OCI-LY3 (cell line): ENCODE measurements around the gene HSD11B2.
"Not testable (repeated sequence)": the region's sequence is repeated elsewhere in the genome, so short reads cannot be mapped to it uniquely, and the experiment has no call there.

Experiments used
- H2AFZ ChIP-seq: fragments of 200-600, 300-600 bp; shearing (Covaris generic); 2 replicates; pipeline ENCODE4 v1.6.0; 2014; ENCODE audit warnings: antibody characterized with exemption, low read depth, low read length
- H3K27ac ChIP-seq: fragments of 200-600, 300-600 bp; sonication (generic); 2 replicates; pipeline ENCODE4 v1.5.1; 2014; ENCODE audit warnings: mild to moderate bottlenecking, low read length, moderate library complexity, mixed read lengths
- H3K27me3 ChIP-seq: fragments of 200-600, 300-600 bp; sonication (generic); 2 replicates; pipeline ENCODE4 v1.6.1; 2014; ENCODE audit warnings: low read depth, low read length, mixed read lengths
- H3K36me3 ChIP-seq: fragments of 200-600, 300-600 bp; sonication (generic); replicated peaks from 2 replicates; pipeline ENCODE3; 2014; ENCODE audit warnings: low read depth, low read length, mixed read lengths
- H3K4me1 ChIP-seq: fragments of 300-600, 200-600 bp; sonication (generic); 2 replicates; pipeline ENCODE4 v1.6.1; 2014; ENCODE audit warnings: low read length, mixed read lengths
- H3K4me2 ChIP-seq: fragments of 200-600, 300-600 bp; sonication (generic); 2 replicates; pipeline ENCODE4 v1.6.1; 2014; ENCODE audit warnings: low read length, mixed read lengths
- H3K4me3 ChIP-seq: fragments of 300-600, 200-600 bp; sonication (generic); 2 replicates; pipeline ENCODE4 v1.5.1; 2014; ENCODE audit warnings: antibody characterized with exemption, mild to moderate bottlenecking, low read length, moderate library complexity
- H3K79me2 ChIP-seq: fragments of 300-600, 200-600 bp; shearing (Covaris generic); 2 replicates; pipeline ENCODE4 v1.6.1; 2014; ENCODE audit warnings: mild to moderate bottlenecking, low read length, mixed read lengths
- H3K9ac ChIP-seq: fragments of 300-600, 200-600 bp; shearing (Covaris generic); 2 replicates; pipeline ENCODE4 v1.6.0; 2014; ENCODE audit warnings: mild to moderate bottlenecking, low read length, moderate library complexity
- H3K9me3 ChIP-seq: fragments of 200-600, 300-600 bp; shearing (Covaris generic); 2 replicates; pipeline ENCODE4 v1.6.1; 2014; ENCODE audit warnings: low read length, mixed read lengths; ENCODE audit not compliant: insufficient read depth
- H4K20me1 ChIP-seq: fragments of 200-600, 300-600 bp; sonication (generic); 2 replicates; pipeline ENCODE4 v1.6.1; 2016; ENCODE audit warnings: low read length, mixed read lengths; ENCODE audit not compliant: insufficient read depth
- EZH2phosphoT487 ChIP-seq: fragments of 200-600 bp; shearing (Covaris generic); IDR thresholded peaks from 2 replicates; pipeline ENCODE4 v1.6.1; 2018; ENCODE audit warnings: antibody characterized with exemption, mixed run types, low read depth
- TF ChIP-seq, protein P1 (sequence below): fragments of 200-600, 300-600 bp; sonication (generic); IDR thresholded peaks from 2 replicates; pipeline ENCODE4 v1.5.1; 2014; ENCODE audit warnings: antibody characterized with exemption, low read length, low read depth

The HSD11B2 gene

DNA sequence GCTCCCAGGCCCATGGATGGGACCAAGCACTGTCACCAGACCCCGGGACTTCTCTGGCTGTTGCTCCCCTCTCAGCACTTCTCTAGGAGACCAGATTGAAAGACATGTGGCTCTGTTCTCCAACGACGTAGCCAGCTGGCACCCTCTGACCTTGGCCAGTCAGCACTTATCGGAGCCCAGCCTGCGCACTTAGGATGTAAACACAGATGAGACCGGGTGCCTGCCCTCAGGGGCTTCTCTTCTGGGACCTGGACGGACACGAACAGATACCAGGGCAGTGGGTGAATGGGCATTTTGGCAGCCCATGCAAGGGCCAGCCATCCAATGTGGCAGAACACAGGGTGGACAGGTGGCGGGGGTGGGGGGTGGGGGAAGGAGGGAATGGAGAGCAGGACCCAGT lies 21.3 kb upstream of the HSD11B2 start:
- peaks cover 10% of the 10 kb centered on the region for H3K4me1 ChIP-seq
- no peak overlapping the region for H3K27ac ChIP-seq
- H3K79me2 ChIP-seq, result no peaks in the 10 kb centered on the region
- H4K20me1 ChIP-seq, result no peaks in the 10 kb centered on the region
- no peaks in the 10 kb centered on the region for H3K36me3 ChIP-seq
- H3K27me3 ChIP-seq, result no peaks in the 10 kb centered on the region
- H3K9ac ChIP-seq, result no peak overlapping the region
- no peaks in the 10 kb centered on the region for H3K9me3 ChIP-seq
- TF ChIP-seq, protein P1, sequence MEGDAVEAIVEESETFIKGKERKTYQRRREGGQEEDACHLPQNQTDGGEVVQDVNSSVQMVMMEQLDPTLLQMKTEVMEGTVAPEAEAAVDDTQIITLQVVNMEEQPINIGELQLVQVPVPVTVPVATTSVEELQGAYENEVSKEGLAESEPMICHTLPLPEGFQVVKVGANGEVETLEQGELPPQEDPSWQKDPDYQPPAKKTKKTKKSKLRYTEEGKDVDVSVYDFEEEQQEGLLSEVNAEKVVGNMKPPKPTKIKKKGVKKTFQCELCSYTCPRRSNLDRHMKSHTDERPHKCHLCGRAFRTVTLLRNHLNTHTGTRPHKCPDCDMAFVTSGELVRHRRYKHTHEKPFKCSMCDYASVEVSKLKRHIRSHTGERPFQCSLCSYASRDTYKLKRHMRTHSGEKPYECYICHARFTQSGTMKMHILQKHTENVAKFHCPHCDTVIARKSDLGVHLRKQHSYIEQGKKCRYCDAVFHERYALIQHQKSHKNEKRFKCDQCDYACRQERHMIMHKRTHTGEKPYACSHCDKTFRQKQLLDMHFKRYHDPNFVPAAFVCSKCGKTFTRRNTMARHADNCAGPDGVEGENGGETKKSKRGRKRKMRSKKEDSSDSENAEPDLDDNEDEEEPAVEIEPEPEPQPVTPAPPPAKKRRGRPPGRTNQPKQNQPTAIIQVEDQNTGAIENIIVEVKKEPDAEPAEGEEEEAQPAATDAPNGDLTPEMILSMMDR, result no peak
- no peak for TF ChIP-seq EZH2phosphoT487
- H3K4me3 ChIP-seq, result no peak overlapping the region
- no peak overlapping the region for H2AFZ ChIP-seq
- H3K4me2 ChIP-seq, result no peak overlapping the region

DNA sequence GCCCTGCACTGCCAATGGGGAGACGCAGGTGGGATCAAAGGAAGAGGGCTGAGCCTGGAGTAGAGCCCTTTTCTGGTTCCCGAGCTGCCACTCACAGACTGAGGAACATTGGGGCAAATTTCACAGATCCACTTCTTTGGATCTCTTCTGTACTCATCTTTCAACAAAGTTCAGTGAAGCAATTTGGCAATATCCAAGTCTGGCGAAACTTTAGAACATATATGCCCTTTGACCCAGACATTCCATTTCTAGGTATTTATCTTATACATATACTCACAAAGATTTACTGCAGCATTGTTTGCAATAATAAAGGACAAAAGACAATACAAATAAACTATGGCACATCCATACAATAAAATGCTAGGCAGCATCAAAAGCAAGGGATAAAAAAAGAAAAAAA lies 19.6 kb upstream of the HSD11B2 start:
- Histone ChIP-seq H3K4me2 (no peak overlapping the region), H3K9ac (no peak overlapping the region), H3K27ac (no peak overlapping the region), H4K20me1 (no peaks in the 10 kb centered on the region), H3K36me3 (no peaks in the 10 kb centered on the region), H3K4me3 (no peak overlapping the region), H3K27me3 (no peaks in the 10 kb centered on the region), H2AFZ (no peak overlapping the region), H3K9me3 (no peaks in the 10 kb centered on the region), H3K4me1 (peaks cover 14% of the 10 kb centered on the region), H3K79me2 (peaks cover 4% of the 10 kb centered on the region; the same call in 1 of the 2 replicates)
- TF ChIP-seq, protein P1, result no peak
- no peak for TF ChIP-seq EZH2phosphoT487

DNA sequence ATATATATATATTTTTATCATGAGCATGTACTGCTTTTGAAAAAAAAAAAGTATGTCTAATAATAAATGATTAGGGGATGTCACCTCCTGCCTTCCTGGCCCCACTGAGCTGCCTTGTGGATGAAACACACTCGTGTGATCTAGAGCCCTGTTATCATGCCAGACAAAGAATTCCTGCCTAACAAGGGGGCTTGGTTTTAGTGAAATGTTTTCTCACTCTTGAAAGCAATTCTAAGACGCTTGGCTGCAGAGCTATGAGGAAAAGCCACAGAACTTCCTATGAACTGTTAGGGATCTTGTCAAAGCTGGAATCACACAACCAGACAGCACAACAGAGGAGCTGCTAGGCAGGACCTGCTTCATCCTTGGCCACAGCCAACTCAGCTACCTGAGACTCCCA lies 18.6 kb upstream of the HSD11B2 start:
- Histone ChIP-seq H3K4me1 (peaks cover 17% of the 10 kb centered on the region), H3K4me2 (no peak overlapping the region), H2AFZ (no peak overlapping the region), H3K9me3 (no peaks in the 10 kb centered on the region), H3K27me3 (no peaks in the 10 kb centered on the region), H3K4me3 (no peak overlapping the region), H3K36me3 (no peaks in the 10 kb centered on the region), H4K20me1 (no peaks in the 10 kb centered on the region), H3K79me2 (peaks cover 4% of the 10 kb centered on the region; the same call in 1 of the 2 replicates), H3K27ac (no peak overlapping the region), H3K9ac (no peak overlapping the region)
- TF ChIP-seq, protein P1, result no peak
- no peak for TF ChIP-seq EZH2phosphoT487

DNA sequence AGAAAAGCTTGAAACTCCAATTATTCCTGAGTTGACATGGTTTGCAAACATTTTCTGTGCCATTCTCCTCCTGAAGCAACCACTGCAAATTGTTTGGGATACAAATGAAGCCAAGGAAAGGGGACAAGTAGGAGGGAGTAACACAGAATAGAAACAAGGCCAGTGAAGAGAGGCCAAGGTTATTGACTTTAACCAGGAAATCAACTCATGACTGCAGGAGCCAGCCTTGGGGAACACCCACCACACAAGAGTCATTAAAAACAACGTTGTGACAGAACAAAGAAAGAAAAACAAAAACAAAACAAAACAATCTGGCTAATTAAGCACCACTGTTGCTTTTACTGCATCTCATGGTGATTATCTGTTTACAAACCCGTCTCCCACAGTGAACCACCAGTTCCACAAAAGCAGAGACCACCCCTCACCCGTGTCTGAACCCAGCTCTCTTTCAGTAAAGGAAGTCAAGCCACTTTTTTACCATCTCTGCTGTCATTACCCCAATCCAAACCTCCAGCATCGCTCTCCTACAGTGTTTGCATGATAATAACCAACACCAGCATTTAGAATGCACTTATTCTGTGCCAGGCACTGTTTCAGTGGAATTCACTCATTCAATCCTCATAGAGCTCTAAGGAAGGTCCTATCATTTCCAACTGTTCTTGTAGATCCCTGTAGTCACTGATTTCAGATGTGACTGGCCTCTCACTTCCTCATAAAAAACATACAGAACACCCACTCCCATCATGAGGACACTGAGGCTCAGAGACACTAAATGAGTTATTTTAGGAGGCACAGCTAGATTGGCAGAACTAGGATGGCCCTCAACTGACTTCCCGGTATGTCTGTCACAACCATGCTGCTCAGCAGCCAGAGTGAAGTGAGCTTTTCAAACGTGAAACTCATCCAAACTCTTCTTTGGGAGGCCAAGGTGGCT lies 16.7 kb upstream of the HSD11B2 start:
- H3K4me1 ChIP-seq, result peaks cover 17% of the 10 kb centered on the region
- H3K79me2 ChIP-seq, result peaks cover 4% of the 10 kb centered on the region; the same call in 1 of the 2 replicates
- no peak overlapping the region for H3K27ac ChIP-seq
- no peaks in the 10 kb centered on the region for H3K36me3 ChIP-seq
- H3K4me3 ChIP-seq, result no peak overlapping the region
- no peak overlapping the region for H3K9ac ChIP-seq
- no peak overlapping the region for H3K4me2 ChIP-seq
- H2AFZ ChIP-seq, result no peak overlapping the region
- no peak for TF ChIP-seq EZH2phosphoT487
- TF ChIP-seq, protein P1, result no peak
- H4K20me1 ChIP-seq, result no peaks in the 10 kb centered on the region
- H3K27me3 ChIP-seq, result no peaks in the 10 kb centered on the region
- no peaks in the 10 kb centered on the region for H3K9me3 ChIP-seq

DNA sequence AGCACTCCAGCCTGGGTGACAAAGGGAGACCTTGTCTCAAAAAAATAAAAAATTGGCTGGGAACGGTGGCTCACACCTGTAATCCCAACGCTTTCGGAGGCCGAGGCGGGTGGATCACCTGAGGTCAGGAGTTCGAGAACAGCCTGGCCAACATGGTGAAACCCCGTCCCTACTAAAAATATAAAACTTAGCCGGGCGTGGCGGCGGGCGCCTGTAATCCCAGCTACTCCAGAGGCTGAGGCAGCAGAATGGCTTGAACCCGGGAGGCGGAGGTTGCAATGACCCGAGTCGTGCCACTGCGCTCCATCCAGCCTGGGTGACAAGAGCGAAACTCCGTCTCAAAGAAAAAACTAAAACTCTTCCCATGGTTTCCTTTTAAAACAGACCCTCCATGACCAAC lies 15.5 kb upstream of the HSD11B2 start:
- H4K20me1 ChIP-seq, H3K27me3 ChIP-seq, H3K9me3 ChIP-seq, H3K27ac ChIP-seq, H3K79me2 ChIP-seq, H2AFZ ChIP-seq, H3K36me3 ChIP-seq: not testable (repeated sequence)
- peaks cover 17% of the 10 kb centered on the region for H3K4me1 ChIP-seq
- H3K4me3 ChIP-seq, result peak overlapping the region; percentile 87
- peak overlapping the region; percentile 75 for H3K9ac ChIP-seq
- H3K4me2 ChIP-seq, result peak overlapping the region; percentile 86
